Measurements from ENCODE around the gene RUNX1. TPM values are rescaled to one million over a fixed set of nuclear protein-coding genes. Genes with fewer than 3 reads are reported as not detected.

Gene RUNX1
- total RNA-seq, 2 donors from 2014 or later = 21.3 to 23.0 TPM

DNA sequence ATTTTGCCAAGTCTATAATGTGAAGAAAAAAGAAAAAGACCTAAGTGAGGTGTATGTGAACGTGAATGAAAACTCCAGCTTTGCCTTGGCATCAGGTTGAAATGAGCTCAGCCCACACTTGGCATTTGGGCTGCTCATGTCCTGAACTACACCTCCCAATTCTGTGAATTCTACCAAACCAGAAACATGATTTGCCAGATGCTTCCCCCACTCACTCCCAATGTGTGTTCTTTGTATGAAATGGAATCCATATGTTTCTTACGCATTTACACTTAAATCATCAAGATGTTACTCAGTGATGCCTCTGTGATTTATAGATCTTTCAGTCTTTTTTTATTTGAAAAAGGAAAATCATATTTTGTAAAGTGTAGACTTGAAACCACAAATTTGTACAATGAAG is 32.8 kb upstream of the RUNX1 start:
- Histone ChIP-seq H3K36me3 (no peaks in the 10 kb centered on the region), H3K4me1 (no peaks in the 10 kb centered on the region), H3K27me3 (no peaks in the 10 kb centered on the region), H3K9me3 (no peaks in the 10 kb centered on the region), H3K4me3 (no peak overlapping the region), H3K9ac (ENCODE audit: low read depth in 2 of 2, low read length in 2 of 2) (no peak overlapping the region), H3K27ac (no peak overlapping the region)
- no peak for DNase-seq
- intact Hi-C loops (cut with DNase I) = no loop called here
- TF ChIP-seq, protein P1, sequence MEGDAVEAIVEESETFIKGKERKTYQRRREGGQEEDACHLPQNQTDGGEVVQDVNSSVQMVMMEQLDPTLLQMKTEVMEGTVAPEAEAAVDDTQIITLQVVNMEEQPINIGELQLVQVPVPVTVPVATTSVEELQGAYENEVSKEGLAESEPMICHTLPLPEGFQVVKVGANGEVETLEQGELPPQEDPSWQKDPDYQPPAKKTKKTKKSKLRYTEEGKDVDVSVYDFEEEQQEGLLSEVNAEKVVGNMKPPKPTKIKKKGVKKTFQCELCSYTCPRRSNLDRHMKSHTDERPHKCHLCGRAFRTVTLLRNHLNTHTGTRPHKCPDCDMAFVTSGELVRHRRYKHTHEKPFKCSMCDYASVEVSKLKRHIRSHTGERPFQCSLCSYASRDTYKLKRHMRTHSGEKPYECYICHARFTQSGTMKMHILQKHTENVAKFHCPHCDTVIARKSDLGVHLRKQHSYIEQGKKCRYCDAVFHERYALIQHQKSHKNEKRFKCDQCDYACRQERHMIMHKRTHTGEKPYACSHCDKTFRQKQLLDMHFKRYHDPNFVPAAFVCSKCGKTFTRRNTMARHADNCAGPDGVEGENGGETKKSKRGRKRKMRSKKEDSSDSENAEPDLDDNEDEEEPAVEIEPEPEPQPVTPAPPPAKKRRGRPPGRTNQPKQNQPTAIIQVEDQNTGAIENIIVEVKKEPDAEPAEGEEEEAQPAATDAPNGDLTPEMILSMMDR (IDR thresholded peaks at IDR 0.05) = no peak

DNA sequence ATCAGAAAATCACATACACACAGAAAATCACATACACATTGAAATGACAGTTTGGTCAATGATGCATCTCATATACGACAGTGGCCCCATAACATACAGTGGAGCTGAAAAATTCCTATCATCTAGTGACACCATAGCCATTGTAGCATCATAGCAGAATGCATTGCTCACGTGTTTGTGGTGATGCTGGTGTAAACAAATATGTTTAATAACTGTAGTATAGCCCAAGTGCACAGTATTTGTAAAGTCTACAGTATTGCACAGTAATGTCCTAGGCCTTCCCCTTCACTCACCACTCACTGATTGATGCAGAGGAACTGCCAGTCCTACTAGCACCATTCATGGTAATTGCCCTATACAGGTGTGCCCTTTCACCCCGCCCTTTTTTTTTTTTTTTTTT is 30.1 kb upstream of the RUNX1 start:
- Histone ChIP-seq H3K27me3 (no peaks in the 10 kb centered on the region), H3K27ac (no peak overlapping the region), H3K9ac (ENCODE audit: low read depth in 2 of 2, low read length in 2 of 2) (no peak overlapping the region), H3K9me3 (no peaks in the 10 kb centered on the region), H3K4me1 (no peaks in the 10 kb centered on the region), H3K4me3 (no peak overlapping the region), H3K36me3 (no peaks in the 10 kb centered on the region)
- TF ChIP-seq, protein P1 (IDR thresholded peaks at IDR 0.05) = no peak
- intact Hi-C loops (cut with DNase I) = no loop called here
- no peak for DNase-seq

DNA sequence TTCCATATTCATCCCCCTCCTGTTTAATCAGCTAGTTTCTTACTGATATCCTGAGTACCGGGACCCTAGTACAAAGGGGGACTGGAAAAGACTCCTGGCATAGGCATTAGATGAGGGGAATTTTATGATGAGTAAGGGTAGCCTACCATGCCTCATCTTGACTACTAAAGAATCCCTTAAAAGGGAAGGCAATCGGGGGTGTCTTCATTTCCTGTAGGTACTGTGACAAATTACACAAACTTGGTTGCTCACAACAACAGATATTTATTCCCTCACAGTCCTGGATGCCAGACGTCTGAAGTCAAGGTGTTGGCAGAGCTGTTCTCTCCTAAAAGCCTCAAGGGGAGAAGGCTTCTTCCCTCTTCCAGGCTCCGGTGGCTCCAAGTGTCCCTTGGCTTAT is 28.9 kb upstream of the RUNX1 start:
- H3K27ac ChIP-seq = no peak overlapping the region
- H3K27me3 ChIP-seq = no peaks in the 10 kb centered on the region
- H3K4me1 ChIP-seq = no peaks in the 10 kb centered on the region
- intact Hi-C loops (cut with DNase I) = no loop called here
- no peak overlapping the region for H3K9ac ChIP-seq (ENCODE audit: low read depth in 2 of 2, low read length in 2 of 2)
- TF ChIP-seq, protein P1 (IDR thresholded peaks at IDR 0.05) = no peak
- H3K36me3 ChIP-seq = no peaks in the 10 kb centered on the region
- no peak for DNase-seq
- no peaks in the 10 kb centered on the region for H3K9me3 ChIP-seq
- H3K4me3 ChIP-seq = no peak overlapping the region

DNA sequence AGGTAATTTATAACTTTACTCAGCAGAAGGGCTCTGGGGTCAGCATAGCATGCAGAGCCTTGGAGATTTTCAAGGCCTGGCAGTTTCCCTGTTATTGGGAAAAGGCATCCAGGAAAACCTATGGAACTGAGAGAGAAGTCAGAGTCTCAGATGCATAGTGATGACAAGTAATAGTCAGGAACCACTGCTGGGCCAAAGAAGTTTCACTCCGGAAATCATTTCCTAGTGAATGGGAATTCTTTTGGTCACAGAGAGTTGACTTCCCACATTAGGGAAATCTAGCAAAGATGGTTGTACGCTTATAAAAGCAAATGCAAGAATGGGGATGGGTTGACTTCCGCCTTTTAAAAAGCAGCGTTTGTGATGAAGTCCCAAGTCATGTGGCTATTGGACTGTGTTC is 28.4 kb upstream of the RUNX1 start:
- Histone ChIP-seq H3K27ac (no peak overlapping the region), H3K4me3 (no peak overlapping the region), H3K27me3 (no peaks in the 10 kb centered on the region), H3K9ac (ENCODE audit: low read depth in 2 of 2, low read length in 2 of 2) (no peak overlapping the region), H3K4me1 (no peaks in the 10 kb centered on the region), H3K9me3 (no peaks in the 10 kb centered on the region), H3K36me3 (no peaks in the 10 kb centered on the region)
- TF ChIP-seq, protein P1 (IDR thresholded peaks at IDR 0.05) = no peak
- intact Hi-C loops (cut with DNase I) = no loop called here
- no peak for DNase-seq

DNA sequence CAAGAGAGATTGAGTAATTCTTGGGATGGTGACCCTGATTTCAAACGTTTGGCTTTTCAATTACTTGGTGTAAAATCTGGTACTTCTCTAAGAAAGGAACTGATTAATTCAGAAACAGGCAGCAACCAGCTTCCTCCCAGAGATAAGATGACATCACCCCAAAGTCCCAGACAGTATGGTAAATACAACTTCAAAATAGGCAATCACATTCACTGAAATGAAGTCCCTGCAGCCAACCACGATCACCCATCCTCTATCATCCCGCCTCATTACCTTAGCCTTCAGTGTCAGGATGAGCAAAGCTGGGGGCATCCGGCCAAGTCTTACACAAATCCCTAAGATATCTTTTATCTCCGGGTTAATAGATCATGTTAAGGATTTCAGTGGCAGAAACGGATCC is 26.4 kb upstream of the RUNX1 start:
- no peaks in the 10 kb centered on the region for H3K9me3 ChIP-seq
- H3K27ac ChIP-seq = no peak overlapping the region
- no peak for DNase-seq
- H3K4me3 ChIP-seq = no peak overlapping the region
- intact Hi-C loops (cut with DNase I) = no loop called here
- H3K4me1 ChIP-seq = no peaks in the 10 kb centered on the region
- H3K27me3 ChIP-seq = no peaks in the 10 kb centered on the region
- no peaks in the 10 kb centered on the region for H3K36me3 ChIP-seq
- TF ChIP-seq, protein P1 (IDR thresholded peaks at IDR 0.05) = no peak
- no peak overlapping the region for H3K9ac ChIP-seq (ENCODE audit: low read depth in 2 of 2, low read length in 2 of 2)

DNA sequence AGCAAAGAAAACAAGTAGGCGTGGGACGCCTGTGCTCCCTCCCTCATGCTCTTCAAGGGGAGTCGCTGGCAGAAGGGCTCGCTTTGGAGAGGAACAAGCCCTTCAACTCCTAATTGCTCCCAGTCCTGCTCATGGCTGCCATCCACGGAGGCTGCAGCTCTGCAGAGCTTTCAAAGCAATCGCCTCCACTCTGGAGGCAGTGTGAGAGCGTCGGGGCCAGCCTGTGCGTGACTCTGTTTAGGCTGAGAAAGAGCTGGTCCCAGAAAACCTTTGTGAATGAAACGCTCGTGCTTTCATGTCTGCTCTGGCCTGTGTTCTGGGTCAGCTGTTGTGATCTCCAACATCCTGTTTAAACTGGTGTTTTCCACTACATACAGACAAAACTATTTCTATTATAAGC is 23.9 kb upstream of the RUNX1 start:
- Histone ChIP-seq H3K9me3 (no peaks in the 10 kb centered on the region), H3K4me3 (no peak overlapping the region), H3K27ac (peak overlapping the region; percentile 16), H3K4me1 (no peaks in the 10 kb centered on the region), H3K36me3 (no peaks in the 10 kb centered on the region), H3K9ac (ENCODE audit: low read depth in 2 of 2, low read length in 2 of 2) (no peak overlapping the region), H3K27me3 (no peaks in the 10 kb centered on the region)
- TF ChIP-seq, protein P1 (IDR thresholded peaks at IDR 0.05) = no peak
- no peak for DNase-seq
- intact Hi-C loops (cut with DNase I) = no loop called here
